ENCODE results near the gene SYT13.

SYT13 gene

GRCh38 chr11:45245218-45246045 is 40.7 kb downstream of the SYT13 start:
- no peak for DNase-seq

- DNase-seq = no peak
Measured at GRCh38 chr11:45243967-45244366, 42.2 kb downstream of the SYT13 start.

GRCh38 chr11:45239733-45240132 is 46.4 kb downstream of the SYT13 start:
- no peak for DNase-seq

GRCh38 chr11:45238724-45239123 is 47.4 kb downstream of the SYT13 start:
- no peak for DNase-seq

GRCh38 chr11:45237711-45238315 is 48.3 kb downstream of the SYT13 start:
- DNase-seq = no peak

GRCh38 chr11:45234306-45235006 is 51.7 kb downstream of the SYT13 start:
- no peak for DNase-seq

- no peak for DNase-seq
Measured at GRCh38 chr11:45233804-45234170, 52.4 kb downstream of the SYT13 start.

- DNase-seq = no peak
Measured at GRCh38 chr11:45233121-45233803, 52.9 kb downstream of the SYT13 start.

- DNase-seq = no peak
Measured at GRCh38 chr11:45232341-45233080, 53.6 kb downstream of the SYT13 start.

GRCh38 chr11:45229401-45230020 is 56.6 kb downstream of the SYT13 start:
- DNase-seq = no peak

GRCh38 chr11:45227836-45228235 is 58.3 kb downstream of the SYT13 start:
- DNase-seq = no peak

- no peak for DNase-seq
Measured at GRCh38 chr11:45226901-45227300, 59.2 kb downstream of the SYT13 start.

GRCh38 chr11:45225961-45226871 is 59.9 kb downstream of the SYT13 start:
- DNase-seq = no peak

GRCh38 chr11:45225277-45225676 is 60.9 kb downstream of the SYT13 start:
- DNase-seq = peak; percentile 79

GRCh38 chr11:45224766-45225165 is 61.4 kb downstream of the SYT13 start:
- no peak for DNase-seq

- DNase-seq = no peak
Measured at GRCh38 chr11:45223496-45223895, 62.6 kb downstream of the SYT13 start.

- no peak for DNase-seq
Measured at GRCh38 chr11:45219411-45219810, 66.7 kb downstream of the SYT13 start.

GRCh38 chr11:45218705-45219104 is 67.4 kb downstream of the SYT13 start:
- DNase-seq = no peak

- no peak for DNase-seq
Measured at GRCh38 chr11:45217991-45218390, 68.2 kb downstream of the SYT13 start.

- DNase-seq = no peak
Measured at GRCh38 chr11:45216901-45217300, 69.2 kb downstream of the SYT13 start.

GRCh38 chr11:45216031-45216430 is 70.1 kb downstream of the SYT13 start:
- no peak for DNase-seq
